Tibial artery (tissue), 4 donors: ENCODE data around the gene E2F3.
"Not testable (repeated sequence)": the region's sequence is repeated elsewhere in the genome, so short reads cannot be mapped to it uniquely, and the experiment has no call there.

ENCODE experiments used
- DNase-seq, 2 donors: peaks; one replicate each; pipeline ENCODE4 v3.0.0-alpha.2; 2019
- H3K27ac ChIP-seq, 2 donors: fragments of 200-600 bp; sonication (generic) in 1 of 2; 1 replicate in 1 of 2; 2 replicates in 1 of 2; pipeline ENCODE4 v1.5.1; 2018 to 2019; ENCODE audit warnings: mild to moderate bottlenecking in 1 of 2
- H3K27me3 ChIP-seq, 2 donors: fragments of 200-600 bp; sonication (generic) in 1 of 2; one replicate each; pipeline versions ENCODE4 v1.5.1 to v1.6.0; 2016 to 2019
- H3K36me3 ChIP-seq, 3 donors: fragments of 200-600 bp; sonication (generic) in 2 of 3; one replicate each; pipeline ENCODE4 v1.5.1; 2016 to 2019; ENCODE audit warnings: mild to moderate bottlenecking in 2 of 3
- H3K4me1 ChIP-seq, 4 donors: fragments of 200-600 bp; sonication (generic) in 2 of 4; 1 replicate in 3 of 4; 2 replicates in 1 of 4; pipeline ENCODE4 v1.5.1; 2016 to 2019
- H3K4me3 ChIP-seq, 2 donors: fragments of 200-600 bp; sonication (generic) in 1 of 2; 1 replicate in 1 of 2; 2 replicates in 1 of 2; pipeline ENCODE4 v1.5.1; 2018 to 2019; ENCODE audit warnings: mild to moderate bottlenecking in 2 of 2
- H3K9me3 ChIP-seq, 3 donors: fragments of 200-600 bp; sonication (generic) in 1 of 3; one replicate each; pipeline ENCODE4 v1.5.1; 2016 to 2019
- CTCF ChIP-seq, 2 experiments: fragments of 200-600 bp in 1 of 2; fragments of 450-650 bp in 1 of 2; IDR thresholded peaks; one replicate each; pipeline ENCODE4 v1.5.1; 2017 to 2019; ENCODE audit warnings: antibody characterized with exemption in 2 of 2, mild to moderate bottlenecking in 1 of 2, moderate library complexity in 1 of 2
- intact Hi-C: fragments of 100-400 bp; cut with DNase I; formaldehyde crosslinking; loops from one replicate; pipeline ENCODE4 v1.15.0; 2023; ENCODE audit warnings: low total_unique reads

The E2F3 gene

GRCh38 chr6:20497216-20498040, 95.7 kb downstream of the E2F3 start:
- Histone ChIP-seq H3K36me3 (no peaks in the 10 kb centered on the region), H3K27me3 (no peaks in the 10 kb centered on the region), H3K4me1 (no peaks in the 10 kb centered on the region), H3K27ac (no peak overlapping the region), H3K9me3 (no peaks in the 10 kb centered on the region), H3K4me3 (no peak overlapping the region)
- no peak for DNase-seq
- intact Hi-C loops: no loop called here
- TF ChIP-seq CTCF (IDR thresholded peaks at IDR 0.05): no peak

- no peak for TF ChIP-seq CTCF (IDR thresholded peaks at IDR 0.05)
- no peaks in the 10 kb centered on the region for H3K9me3 ChIP-seq
- H3K4me3 ChIP-seq: no peak overlapping the region
- no peaks in the 10 kb centered on the region for H3K27me3 ChIP-seq
- DNase-seq: no peak
- no peaks in the 10 kb centered on the region for H3K36me3 ChIP-seq
- no peak overlapping the region for H3K27ac ChIP-seq
- intact Hi-C loops: no loop called here
- no peaks in the 10 kb centered on the region for H3K4me1 ChIP-seq
These were observed 96.3 kb downstream of the E2F3 start for GRCh38 chr6:20498041-20498385.

GRCh38 chr6:20509212-20509611, 107.5 kb downstream of the E2F3 start:
- Histone ChIP-seq H3K4me1 (no peaks in the 10 kb centered on the region), H3K9me3 (no peaks in the 10 kb centered on the region), H3K36me3 (no peaks in the 10 kb centered on the region), H3K27ac (no peak overlapping the region), H3K4me3 (no peak overlapping the region), H3K27me3 (no peaks in the 10 kb centered on the region)
- TF ChIP-seq CTCF (IDR thresholded peaks at IDR 0.05): no peak
- intact Hi-C loops: no loop called here
- no peak for DNase-seq

- no peak overlapping the region for H3K4me3 ChIP-seq
- H3K27me3 ChIP-seq: no peaks in the 10 kb centered on the region
- DNase-seq: no peak
- H3K9me3 ChIP-seq: no peaks in the 10 kb centered on the region
- TF ChIP-seq CTCF (IDR thresholded peaks at IDR 0.05): no peak
- H3K27ac ChIP-seq: no peak overlapping the region
- no peaks in the 10 kb centered on the region for H3K36me3 ChIP-seq
- intact Hi-C loops: no loop called here
- H3K4me1 ChIP-seq: no peaks in the 10 kb centered on the region
These were observed 110.2 kb downstream of the E2F3 start for GRCh38 chr6:20511852-20512251.

- not testable (repeated sequence) for DNase-seq, H3K27me3 ChIP-seq, H3K27ac ChIP-seq, H3K9me3 ChIP-seq, H3K4me3 ChIP-seq, H3K4me1 ChIP-seq, H3K36me3 ChIP-seq
- intact Hi-C loops: loop anchor here (5.0 to 10.0 kb wide), 2 partner anchors 123 to 430 kb away; partner anchors contain the start of gene E2F3
These were observed 123.5 kb downstream of the E2F3 start for GRCh38 chr6:20525208-20525607.

- H3K4me3 ChIP-seq, H3K27me3 ChIP-seq, H3K9me3 ChIP-seq, H3K27ac ChIP-seq, H3K36me3 ChIP-seq, DNase-seq: not testable (repeated sequence)
- peak; percentile 51 to 62 for TF ChIP-seq CTCF (IDR thresholded peaks at IDR 0.05)
- intact Hi-C loops: loop anchor here (5.0 to 10.0 kb wide), 2 partner anchors 127 to 434 kb away; partner anchors contain the start of gene E2F3
- peaks cover 0 to 11% (median 9%) of the 10 kb centered on the region in 4 donors for H3K4me1 ChIP-seq
These were observed 127.4 kb downstream of the E2F3 start for GRCh38 chr6:20529086-20529448.
